HG02642 (cell line): ENCODE data around the gene TTC21A.

ENCODE experiments used
- ATAC-seq: cut with Tn5 transposase; IDR thresholded peaks from one replicate; pipeline ENCODE4 v1.9.1; 2021; ENCODE audit warnings: mild to moderate bottlenecking; ENCODE audit not compliant: unreplicated experiment, poor library complexity

TTC21A gene

DNA sequence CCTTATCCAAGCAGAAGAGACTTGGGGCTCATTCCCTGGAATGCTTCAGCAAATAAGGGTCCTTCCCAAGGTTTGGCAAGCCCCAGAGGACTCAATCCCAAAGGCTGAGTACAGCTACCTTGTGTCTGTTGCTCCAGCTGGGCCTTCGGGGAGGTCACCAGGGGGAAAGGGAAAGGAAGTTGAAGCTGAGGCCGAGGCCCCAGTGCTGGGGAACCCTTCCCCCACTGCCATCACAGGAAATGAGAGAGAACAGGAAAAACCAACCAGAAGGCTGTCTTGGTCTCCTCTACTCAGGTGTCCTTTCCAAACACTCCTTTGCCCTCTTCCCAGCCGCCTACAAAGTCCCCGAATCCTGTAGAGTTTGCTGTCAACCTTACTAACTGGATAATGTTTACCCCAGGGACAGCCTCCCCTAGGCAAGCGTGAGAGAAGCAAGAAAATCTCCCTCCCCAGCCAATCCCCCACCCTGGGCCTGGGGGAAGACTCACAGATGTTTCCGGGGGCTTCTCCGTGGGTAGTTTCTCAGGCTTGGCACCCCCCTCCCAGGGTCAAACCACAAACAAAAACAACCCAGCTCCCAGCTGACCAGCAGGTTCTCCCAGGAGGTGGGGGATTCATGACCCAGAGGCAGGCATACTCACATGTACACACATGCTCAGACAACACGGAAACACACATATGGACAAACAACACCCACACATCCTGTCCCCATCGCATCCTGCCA lies 40.4 kb downstream of the TTC21A start:
- peak; percentile 24 for ATAC-seq

- ATAC-seq, result no peak
These were observed 41.1 kb downstream of the TTC21A start for GRCh38 chr3:39148435-39149058.

GRCh38 chr3:39149059-39149455 lies 41.6 kb downstream of the TTC21A start:
- no peak for ATAC-seq

- ATAC-seq, result no peak
These were observed 42.1 kb downstream of the TTC21A start for GRCh38 chr3:39149498-39150147.

DNA sequence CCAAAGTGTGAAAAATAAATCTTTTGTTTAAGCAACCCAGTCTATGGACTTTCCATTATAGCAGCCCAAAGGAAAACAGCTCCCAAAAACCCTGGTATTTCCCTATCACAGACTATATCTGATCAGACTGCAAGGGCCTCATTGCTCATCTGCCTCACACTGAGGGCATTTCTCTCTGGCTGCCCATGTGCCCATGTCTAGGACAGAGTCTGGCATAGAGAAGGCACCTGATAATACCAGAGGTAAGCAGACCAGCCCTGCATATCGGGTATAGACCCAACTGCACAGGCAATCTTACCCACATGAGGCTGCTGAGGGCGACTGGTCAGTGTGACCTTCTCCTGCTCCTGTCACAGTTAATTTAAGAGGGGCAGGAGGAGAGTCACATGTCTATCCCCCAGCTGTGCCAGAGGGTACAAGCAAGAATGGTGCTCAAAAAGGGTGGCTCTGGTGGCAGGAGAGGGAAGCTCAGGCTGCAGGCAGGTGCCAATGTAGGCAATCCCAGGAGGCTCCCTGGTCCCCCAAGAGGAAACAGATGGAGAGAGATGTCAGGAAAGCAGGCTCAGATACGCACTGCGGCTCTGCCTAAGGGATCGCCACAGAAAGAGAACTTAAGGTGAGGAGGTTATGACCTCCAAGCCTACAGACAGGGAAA lies 42.8 kb downstream of the TTC21A start:
- no peak for ATAC-seq

DNA sequence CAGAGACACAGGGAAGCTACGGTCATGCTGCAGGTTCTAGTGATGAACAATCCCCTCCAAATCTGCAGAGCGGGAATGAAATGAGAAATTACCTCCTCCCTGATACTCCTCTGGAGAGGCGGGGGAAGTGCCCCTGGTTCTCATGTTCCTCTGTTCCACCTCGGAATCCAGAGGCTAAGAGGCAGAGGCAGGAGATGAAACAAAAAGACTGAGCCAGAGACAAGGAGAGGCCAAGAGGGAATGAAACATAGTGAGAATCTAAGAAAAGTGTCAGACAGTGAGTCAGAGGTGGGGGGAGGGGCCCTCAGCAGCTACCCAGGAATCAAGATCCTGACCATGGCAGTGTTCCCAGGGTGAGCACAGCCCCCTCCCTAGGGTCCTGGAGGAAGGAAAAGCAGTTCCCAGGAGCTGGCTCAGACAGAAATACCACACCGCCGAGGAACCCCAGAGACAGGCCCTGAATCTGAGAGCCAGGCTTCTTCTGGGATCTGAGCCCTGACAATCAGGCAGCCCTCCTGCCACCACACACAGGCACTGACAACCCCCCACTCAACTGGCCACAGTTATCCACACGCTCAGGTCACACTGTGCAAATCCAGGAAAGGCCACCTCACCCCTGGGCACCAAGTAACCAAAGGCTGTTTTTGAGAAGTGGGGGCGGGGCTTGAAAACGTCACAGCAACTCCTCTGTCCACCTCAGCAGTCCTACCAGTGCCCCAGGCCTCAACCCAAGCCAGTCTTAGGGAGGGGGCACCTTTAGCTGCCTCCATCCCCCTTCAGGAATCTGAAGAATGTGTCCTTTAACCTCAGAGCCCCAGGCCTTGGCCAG lies 43.5 kb downstream of the TTC21A start:
- ATAC-seq, result no peak

GRCh38 chr3:39153977-39154279 lies 46.4 kb downstream of the TTC21A start:
- ATAC-seq, result no peak

DNA sequence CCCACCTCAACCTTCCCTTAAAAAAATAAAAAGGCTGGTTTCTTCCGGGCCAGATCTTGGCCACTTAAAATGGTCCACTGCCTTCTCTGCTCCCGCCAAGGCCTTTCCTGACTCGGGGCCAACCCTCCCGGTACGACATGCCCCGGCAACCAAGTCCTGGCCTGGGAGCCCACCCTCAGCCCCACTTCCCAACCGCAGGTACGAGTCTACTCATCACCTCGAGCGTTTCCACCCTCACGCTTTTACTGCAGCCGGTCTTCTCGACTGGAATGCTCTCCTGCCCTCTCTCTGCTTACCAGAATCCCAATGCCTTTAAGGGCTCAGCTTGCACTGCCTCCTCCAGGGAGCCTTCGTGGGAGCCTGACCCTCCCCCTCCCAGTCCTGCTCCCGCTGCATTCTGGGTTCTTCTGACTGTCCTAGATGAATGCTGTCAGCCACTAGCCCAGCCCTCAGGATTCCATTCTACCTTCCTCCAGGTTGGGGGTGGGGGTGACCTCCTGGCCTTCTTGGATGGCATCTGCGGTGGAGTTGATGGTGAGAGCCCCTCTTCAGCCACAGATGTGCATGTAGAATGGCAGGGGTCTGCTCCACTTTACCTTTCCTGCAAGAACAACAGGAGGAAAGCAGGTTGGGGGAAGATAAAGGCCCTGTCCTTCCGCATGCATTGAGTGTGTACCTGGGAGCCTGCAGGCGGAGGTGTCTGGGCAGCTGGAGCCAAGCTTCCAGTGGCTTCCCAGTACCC lies 47.0 kb downstream of the TTC21A start:
- ATAC-seq, result no peak

DNA sequence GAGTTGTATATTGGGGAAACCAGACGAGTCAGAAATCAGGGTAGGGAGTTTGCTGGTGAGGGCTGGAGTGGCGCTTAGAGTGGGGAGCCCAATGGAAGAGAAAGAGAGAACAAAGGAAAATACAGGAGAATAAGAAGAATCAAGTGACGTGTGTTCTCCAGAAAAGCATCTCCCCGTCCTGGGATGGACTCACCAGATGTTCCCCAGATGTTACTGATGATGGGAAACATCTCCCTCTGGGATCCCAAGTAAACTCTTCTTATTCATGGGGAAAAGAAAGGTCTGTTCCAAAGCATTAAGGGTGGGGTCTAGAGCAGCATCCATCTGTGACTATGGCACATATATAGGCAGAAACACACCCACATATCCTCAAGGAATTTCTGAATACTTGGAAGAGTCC lies 48.9 kb downstream of the TTC21A start:
- ATAC-seq, result no peak

GRCh38 chr3:39157359-39157758 lies 49.9 kb downstream of the TTC21A start:
- no peak for ATAC-seq

GRCh38 chr3:39158148-39158715 lies 50.8 kb downstream of the TTC21A start:
- ATAC-seq, result no peak

DNA sequence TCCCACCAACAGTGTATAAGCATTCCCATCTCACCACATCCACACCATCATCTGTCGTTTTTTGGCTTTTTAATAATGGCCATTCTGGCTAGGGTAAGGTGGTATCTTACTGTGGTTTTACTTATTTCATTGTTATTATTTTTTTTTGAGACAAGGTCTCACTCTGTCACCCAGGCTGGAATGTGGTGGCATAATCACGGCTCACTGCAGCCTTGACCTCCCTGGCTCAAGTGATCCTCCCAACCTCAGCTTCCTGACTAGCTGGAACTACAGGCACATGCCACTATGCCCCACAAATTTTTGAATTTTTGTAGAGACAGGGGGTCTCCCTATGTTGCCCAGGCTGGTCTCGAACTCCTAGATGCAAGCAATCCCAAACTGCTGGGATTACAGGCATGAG lies 56.9 kb downstream of the TTC21A start:
- no peak for ATAC-seq

GRCh38 chr3:39165518-39165917 lies 58.0 kb downstream of the TTC21A start:
- no peak for ATAC-seq

DNA sequence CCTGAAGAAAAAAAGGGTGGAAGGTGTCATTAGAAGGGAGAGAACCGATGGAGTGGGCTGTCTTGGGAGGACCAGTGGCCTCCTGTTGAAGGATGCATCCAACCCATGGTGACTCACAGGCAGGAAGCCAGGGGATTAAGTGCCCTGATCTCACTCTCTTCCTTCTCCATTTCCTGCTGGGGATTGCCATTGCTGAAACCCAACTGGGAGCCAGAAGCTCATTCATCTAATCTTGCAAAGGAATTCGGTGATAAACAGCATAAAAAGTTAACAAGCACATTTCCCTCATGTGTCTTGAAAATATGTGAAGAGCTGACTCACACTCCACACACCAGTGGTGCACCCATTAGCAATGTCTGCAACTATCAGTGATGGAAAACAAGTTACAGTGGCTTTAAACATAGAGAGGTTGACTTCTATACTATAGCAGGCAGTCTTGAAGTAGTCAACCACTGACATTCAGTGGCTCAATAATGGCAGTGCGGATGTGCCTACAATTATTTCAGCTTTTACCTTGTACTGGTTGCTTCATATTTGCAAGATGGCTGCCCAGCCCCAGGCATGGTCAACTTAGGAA lies 58.7 kb downstream of the TTC21A start:
- ATAC-seq, result no peak

DNA sequence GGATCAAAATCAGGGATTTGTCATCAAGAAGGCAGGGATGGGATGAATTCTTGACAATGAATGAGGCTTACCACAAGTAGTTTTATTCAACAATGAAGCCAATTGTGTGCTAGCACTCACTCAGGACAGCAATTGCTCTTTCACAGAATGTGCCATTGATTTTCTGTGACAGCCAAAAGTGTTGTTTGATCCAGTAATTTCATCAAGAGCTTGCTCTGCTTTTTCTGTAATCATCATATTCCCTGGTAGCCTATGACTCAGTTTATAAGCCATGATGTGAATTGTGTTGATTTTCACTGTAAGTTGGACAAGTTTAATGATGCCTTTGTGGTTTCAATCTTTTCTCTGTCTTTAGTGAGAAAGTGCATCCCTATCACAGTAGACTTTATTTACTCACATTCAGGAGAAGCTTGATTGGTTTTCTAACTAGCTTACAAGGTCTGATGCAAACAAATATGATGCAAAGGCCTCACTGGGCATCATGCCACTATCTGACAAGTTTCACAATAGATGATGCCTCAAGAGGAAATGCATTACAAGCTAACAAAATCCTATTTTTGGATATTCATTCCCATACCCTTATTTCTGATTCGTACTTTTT lies 59.6 kb downstream of the TTC21A start:
- ATAC-seq, result no peak

DNA sequence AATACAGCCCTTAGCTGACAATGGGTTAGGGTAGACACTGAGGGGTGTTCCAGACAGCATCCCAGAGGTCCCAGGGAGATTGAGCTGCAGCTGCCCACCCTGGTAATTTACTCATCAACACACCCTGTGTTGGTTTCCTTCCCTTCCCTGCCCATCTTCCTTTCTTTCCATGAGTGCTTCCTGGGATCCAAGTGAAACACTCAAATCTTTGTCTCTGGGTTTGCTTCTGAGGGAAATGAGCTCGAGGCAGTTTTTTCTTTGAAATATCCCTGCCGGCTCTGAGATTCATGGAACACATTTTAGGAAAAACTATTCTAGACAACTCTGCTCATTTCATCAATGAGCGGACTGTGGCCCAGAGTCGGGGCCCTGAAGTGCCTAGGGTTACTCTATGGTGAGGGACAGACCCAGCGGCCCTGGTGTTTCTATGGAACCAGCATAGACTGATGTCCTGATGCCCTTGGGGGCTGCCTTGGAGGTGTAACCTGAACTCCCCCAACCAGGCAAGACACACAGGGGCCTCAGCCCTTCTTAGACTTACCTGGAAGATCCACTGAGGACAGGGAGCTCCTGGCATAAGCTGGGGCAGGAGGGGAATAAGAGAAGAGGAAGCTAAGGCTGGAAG lies 60.8 kb downstream of the TTC21A start:
- ATAC-seq, result no peak

GRCh38 chr3:39169712-39170111 lies 62.2 kb downstream of the TTC21A start:
- ATAC-seq, result no peak

GRCh38 chr3:39170461-39170860 lies 63.0 kb downstream of the TTC21A start:
- no peak for ATAC-seq
